Measurements from ENCODE around the gene ZNF362. TPM values are rescaled to one million over a fixed set of nuclear protein-coding genes. Genes with fewer than 3 reads are reported as not detected.
"Not testable (repeated sequence)": the region's sequence is repeated elsewhere in the genome, so short reads cannot be mapped to it uniquely, and the experiment has no call there.

Gene ZNF362
- total and polyA plus RNA-seq, 4 donors, result 2.3 to 6.3 (median 5.4) TPM

DNA sequence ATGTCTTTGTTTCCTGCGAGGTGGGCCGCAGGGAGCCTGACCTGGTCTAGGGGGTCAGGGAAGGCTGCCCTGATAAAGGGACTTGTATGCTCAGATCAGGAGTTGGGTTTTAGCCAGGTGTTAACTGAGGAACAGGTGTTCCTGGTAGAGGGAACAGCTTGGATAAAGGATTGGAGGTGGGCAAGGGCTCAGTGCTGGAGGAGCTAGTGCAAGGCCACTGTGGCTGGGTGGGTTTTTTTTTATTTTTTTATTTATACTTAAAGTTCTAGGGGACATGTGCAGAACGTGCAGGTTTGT lies 33.5 kb downstream of the ZNF362 start:
- Histone ChIP-seq H3K9me3 (ENCODE audit: control insufficient read depth in 4 of 4, low read length in 3 of 4) (no peaks in the 10 kb centered on the region), H3K4me1 (ENCODE audit: control insufficient read depth in 4 of 4, insufficient read depth in 4 of 4, low read length in 3 of 4) (peaks cover 0 to 2% (median 0%) of the 10 kb centered on the region in 4 donors), H3K27ac (ENCODE audit: low read depth in 1 of 2, low read length in 2 of 2) (no peak overlapping the region), H3K27me3 (ENCODE audit: control insufficient read depth in 4 of 4, insufficient read depth in 4 of 4, low read length in 3 of 4) (no peaks in the 10 kb centered on the region), H3K36me3 (ENCODE audit: control insufficient read depth in 4 of 4, insufficient read depth in 3 of 4, low read depth in 1 of 4, low read length in 3 of 4) (peaks cover 0 to 13% (median 11%) of the 10 kb centered on the region in 4 donors), H3K9ac (ENCODE audit: low read depth in 1 of 2, low read length in 2 of 2) (no peak overlapping the region), H3K4me3 (ENCODE audit: low read depth in 1 of 3, low read length in 3 of 3) (no peak overlapping the region)
- no peak for DNase-seq (ENCODE audit: low spot score)
- no peak for TF ChIP-seq ZBTB33 (IDR thresholded peaks at IDR 0.05)
- no peak for TF ChIP-seq RAD21 (IDR thresholded peaks at IDR 0.05)
- no peak for TF ChIP-seq RXRA (IDR thresholded peaks at IDR 0.05)
- TF ChIP-seq JUND (IDR thresholded peaks at IDR 0.05), result no peak
- no peak for TF ChIP-seq NR2F2 (IDR thresholded peaks at IDR 0.05)
- TF ChIP-seq YY1 (IDR thresholded peaks at IDR 0.05), result no peak
- TF ChIP-seq MAX (IDR thresholded peaks at IDR 0.05), result no peak
- TF ChIP-seq, protein P1, sequence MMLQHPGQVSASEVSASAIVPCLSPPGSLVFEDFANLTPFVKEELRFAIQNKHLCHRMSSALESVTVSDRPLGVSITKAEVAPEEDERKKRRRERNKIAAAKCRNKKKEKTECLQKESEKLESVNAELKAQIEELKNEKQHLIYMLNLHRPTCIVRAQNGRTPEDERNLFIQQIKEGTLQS (IDR thresholded peaks at IDR 0.05), result no peak
- no peak for TF ChIP-seq HNF4A (conservative IDR thresholded peaks at IDR 0.05)
- TF ChIP-seq, protein P2, sequence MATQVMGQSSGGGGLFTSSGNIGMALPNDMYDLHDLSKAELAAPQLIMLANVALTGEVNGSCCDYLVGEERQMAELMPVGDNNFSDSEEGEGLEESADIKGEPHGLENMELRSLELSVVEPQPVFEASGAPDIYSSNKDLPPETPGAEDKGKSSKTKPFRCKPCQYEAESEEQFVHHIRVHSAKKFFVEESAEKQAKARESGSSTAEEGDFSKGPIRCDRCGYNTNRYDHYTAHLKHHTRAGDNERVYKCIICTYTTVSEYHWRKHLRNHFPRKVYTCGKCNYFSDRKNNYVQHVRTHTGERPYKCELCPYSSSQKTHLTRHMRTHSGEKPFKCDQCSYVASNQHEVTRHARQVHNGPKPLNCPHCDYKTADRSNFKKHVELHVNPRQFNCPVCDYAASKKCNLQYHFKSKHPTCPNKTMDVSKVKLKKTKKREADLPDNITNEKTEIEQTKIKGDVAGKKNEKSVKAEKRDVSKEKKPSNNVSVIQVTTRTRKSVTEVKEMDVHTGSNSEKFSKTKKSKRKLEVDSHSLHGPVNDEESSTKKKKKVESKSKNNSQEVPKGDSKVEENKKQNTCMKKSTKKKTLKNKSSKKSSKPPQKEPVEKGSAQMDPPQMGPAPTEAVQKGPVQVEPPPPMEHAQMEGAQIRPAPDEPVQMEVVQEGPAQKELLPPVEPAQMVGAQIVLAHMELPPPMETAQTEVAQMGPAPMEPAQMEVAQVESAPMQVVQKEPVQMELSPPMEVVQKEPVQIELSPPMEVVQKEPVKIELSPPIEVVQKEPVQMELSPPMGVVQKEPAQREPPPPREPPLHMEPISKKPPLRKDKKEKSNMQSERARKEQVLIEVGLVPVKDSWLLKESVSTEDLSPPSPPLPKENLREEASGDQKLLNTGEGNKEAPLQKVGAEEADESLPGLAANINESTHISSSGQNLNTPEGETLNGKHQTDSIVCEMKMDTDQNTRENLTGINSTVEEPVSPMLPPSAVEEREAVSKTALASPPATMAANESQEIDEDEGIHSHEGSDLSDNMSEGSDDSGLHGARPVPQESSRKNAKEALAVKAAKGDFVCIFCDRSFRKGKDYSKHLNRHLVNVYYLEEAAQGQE (IDR thresholded peaks at IDR 0.05), result no peak
- TF ChIP-seq SP1 (IDR thresholded peaks at IDR 0.05), result no peak
- no peak for TF ChIP-seq FOXA1 (IDR thresholded peaks at IDR 0.05)
- TF ChIP-seq FOXA2 (IDR thresholded peaks at IDR 0.05), result no peak
- TF ChIP-seq EGR1 (IDR thresholded peaks at IDR 0.05; ENCODE audit: low read depth in 2 of 2), result no peak
- TF ChIP-seq HNF4G (IDR thresholded peaks at IDR 0.05), result no peak
- no peak for TF ChIP-seq TAF1 (conservative IDR thresholded peaks at IDR 0.05)
- TF ChIP-seq, protein P3, sequence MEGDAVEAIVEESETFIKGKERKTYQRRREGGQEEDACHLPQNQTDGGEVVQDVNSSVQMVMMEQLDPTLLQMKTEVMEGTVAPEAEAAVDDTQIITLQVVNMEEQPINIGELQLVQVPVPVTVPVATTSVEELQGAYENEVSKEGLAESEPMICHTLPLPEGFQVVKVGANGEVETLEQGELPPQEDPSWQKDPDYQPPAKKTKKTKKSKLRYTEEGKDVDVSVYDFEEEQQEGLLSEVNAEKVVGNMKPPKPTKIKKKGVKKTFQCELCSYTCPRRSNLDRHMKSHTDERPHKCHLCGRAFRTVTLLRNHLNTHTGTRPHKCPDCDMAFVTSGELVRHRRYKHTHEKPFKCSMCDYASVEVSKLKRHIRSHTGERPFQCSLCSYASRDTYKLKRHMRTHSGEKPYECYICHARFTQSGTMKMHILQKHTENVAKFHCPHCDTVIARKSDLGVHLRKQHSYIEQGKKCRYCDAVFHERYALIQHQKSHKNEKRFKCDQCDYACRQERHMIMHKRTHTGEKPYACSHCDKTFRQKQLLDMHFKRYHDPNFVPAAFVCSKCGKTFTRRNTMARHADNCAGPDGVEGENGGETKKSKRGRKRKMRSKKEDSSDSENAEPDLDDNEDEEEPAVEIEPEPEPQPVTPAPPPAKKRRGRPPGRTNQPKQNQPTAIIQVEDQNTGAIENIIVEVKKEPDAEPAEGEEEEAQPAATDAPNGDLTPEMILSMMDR (IDR thresholded peaks at IDR 0.05; ENCODE audit: low read depth, low read length, missing input control), result no peak
- TF ChIP-seq GABPA (IDR thresholded peaks at IDR 0.05 in 1 of 2, conservative IDR thresholded peaks at IDR 0.05 in 1 of 2), result no peak
- WGBS, result 93% methylated on average over 3 of the region's 3 CpGs

- not testable (repeated sequence) for H3K27me3 ChIP-seq (ENCODE audit: control insufficient read depth in 4 of 4, insufficient read depth in 4 of 4, low read length in 3 of 4); H3K9ac ChIP-seq (ENCODE audit: low read depth in 1 of 2, low read length in 2 of 2); DNase-seq (ENCODE audit: low spot score); H3K4me1 ChIP-seq (ENCODE audit: control insufficient read depth in 4 of 4, insufficient read depth in 4 of 4, low read length in 3 of 4); H3K9me3 ChIP-seq (ENCODE audit: control insufficient read depth in 4 of 4, low read length in 3 of 4); H3K27ac ChIP-seq (ENCODE audit: low read depth in 1 of 2, low read length in 2 of 2); H3K4me3 ChIP-seq (ENCODE audit: low read depth in 1 of 3, low read length in 3 of 3)
- WGBS, result 100% methylated on average over 1 of the region's 2 CpGs
- peaks cover 0 to 10% (median 9%) of the 10 kb centered on the region in 4 donors for H3K36me3 ChIP-seq (ENCODE audit: control insufficient read depth in 4 of 4, insufficient read depth in 3 of 4, low read depth in 1 of 4, low read length in 3 of 4)
These were observed 34.3 kb downstream of the ZNF362 start for GRCh38 chr1:33290615-33291014.

Data from liver (tissue), 9 donors.